HG03045 (cell line): Measurements from ENCODE around the gene NAV2.

ENCODE experiments used
- ATAC-seq: cut with Tn5 transposase; IDR thresholded peaks from one replicate; pipeline ENCODE4 v1.9.1; 2021; ENCODE audit warnings: mild to moderate bottlenecking, moderate library complexity; ENCODE audit not compliant: unreplicated experiment

Gene NAV2

DNA sequence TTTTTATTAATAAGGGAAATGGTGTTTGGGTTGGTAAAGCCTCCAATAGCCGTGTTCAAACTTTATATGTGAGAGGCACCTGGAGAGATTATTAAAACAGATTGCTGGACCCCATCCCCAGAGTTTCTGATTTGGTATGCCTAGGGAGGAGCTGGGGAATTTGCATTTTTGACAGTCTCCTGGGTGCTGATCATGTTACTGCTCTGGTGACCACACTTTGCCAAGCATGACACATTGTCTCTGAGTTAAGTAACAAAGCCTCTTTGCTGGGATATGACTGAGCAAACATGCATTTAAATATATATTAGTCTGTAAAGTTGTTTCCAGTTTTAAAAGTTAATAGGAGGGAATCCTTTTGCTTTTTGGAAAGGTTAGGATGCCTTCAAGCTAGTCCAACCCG lies 140.4 kb downstream of the NAV2 start:
- ATAC-seq: no peak

DNA sequence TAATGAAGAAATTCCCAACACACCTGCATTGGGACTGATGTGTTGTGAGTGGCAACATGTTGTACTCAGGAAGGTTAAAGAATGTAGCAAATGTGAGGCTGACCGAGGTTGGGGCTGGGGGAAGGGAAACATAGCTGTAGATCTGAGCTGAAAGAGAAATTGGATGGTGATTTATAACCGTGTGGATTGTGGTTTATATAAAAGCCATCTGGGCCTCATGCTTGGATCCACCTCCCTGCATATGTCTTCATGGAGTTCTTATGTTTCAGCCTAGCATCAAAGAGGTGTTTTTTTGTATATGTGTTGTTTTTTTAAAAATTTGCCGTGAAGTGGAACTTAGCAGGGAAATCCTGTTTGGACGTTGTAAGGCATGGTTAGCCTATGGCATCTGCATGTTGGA lies 141.3 kb downstream of the NAV2 start:
- no peak for ATAC-seq

DNA sequence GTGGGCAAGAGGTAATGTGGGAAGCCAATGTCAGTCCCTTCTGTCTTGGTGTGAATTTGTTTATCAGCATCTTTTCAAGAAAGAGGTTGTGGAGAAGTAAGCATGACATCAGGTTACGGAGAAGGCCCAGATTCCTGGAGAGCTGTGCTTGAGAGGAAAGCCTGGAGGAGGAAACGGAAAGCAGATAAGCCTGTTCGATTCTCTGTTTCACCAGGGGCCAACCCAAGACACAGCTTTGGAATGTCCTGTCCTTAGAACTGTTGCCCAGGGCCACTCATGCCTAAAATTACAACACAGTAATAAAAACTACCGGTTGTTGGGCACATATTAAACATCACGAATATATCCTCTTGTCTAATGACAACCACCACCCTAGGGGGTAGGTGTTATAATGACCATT lies 148.5 kb downstream of the NAV2 start:
- no peak for ATAC-seq

DNA sequence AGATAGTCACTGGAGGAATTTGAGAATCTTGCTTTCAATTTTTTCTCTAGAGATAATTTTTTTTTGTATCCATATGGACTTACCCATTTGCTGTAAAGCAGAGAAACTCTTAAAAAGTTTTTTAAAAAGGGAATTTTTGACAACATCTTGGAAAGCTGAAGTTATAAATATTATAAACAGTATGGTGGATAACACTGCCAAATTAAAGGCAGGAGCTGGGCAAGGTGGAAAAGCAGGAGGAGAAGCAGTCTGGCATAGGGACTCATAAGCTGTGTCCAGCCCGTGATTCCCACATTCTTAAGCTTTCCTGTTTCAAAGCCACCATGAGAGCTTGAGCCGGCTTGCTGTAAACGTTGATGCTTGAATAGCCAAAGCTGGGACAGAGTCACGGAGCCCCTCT lies 149.5 kb downstream of the NAV2 start:
- no peak for ATAC-seq

DNA sequence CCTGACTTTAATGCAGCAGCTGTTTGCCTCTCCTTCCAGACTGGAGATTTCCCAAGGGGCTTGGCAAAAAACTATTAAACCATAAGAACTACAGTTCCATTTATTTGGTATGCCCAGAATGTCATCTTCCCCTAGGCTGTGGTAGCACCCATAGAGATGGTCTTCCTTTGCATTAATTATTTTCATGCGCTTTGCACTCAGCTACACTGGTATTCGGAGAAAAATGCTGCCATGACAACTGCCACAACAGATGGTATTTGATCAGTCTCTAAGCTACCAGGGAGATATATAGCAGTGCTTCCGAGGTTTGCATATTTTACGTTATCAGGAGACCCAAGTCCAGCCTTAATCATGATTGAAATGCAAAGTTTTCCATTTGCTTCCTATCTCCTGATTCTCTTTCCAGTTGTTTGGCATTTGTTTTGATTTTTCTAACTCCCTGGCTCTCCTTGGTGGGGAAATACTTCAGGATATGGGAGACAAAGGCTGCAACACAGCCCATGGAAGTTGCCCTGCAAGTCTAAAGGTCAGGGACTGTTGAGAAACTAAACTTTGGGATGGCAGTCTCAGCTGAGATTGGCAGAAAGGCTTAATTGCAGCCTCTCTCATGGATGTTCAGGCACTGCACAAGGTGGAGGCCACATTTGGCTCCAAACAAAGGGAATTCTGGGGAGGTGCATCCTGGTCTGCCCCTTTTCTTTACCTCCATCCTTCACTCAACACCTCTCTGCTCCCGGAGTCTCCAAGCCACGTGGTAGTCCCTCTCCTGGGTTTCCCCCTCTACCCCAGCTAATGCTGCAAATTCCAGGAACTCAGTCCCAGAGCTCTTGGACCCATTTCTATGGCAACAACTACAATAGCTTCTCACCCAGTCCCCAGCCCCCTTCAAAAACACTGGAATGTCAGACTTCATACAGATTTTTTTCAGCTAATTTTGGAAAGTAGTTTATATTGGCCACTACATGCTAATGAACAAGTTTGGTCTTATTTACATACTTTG lies 151.8 kb downstream of the NAV2 start:
- ATAC-seq: no peak

DNA sequence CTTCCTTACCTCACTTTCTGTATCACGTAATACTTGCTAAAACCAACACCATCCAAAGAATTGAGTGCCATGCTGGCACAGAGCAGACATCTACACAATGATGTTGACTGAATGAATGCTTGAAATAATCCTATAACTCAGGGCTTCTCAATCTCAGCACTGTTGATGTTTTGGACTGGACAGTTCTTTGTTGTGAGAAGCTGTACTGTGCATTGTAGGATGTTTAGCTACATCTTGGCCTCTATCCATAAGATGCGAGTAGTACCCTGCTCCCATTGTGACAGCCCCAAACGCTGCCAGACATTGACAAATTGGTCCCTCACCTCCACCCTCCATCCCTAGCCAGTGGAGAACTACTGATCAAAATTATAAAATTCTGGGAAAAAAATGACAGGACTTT lies 153.4 kb downstream of the NAV2 start:
- ATAC-seq: no peak

DNA sequence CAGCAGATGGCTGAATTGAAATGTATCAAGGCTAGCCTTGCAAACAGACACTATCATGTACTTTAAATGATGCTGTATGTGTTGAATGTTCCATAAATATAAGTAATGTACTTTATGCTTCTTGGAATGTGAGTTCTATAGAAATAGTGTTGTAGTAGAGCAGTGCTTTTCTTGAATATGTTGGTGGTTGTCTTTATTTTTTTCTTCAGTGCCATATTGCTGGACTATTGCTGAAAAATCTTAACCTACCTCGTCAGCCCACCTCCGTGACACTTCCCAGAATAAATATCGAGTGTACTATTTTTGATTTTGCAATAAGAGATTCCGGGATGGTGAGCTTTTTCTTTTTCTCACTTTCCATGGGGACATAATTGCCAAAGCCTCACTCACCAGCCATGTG lies 153.9 kb downstream of the NAV2 start:
- no peak for ATAC-seq

DNA sequence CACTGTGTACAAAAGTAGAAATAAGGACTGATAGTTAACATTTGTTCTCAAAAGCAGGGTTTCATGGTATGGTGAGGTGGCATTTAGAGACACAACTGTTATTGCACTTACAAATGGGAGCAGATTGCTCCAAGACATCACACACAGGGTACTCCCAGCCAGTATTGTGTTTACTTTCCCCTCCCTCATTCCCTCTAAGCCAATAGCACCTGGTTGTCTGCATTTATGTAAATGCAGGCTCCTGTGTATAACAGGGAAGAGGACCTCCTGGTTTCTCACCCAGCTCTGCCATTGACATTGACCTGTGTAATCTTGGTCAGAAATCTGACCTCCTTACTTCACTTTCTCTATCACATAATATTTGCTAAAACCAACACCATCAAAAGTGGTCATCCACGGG lies 154.4 kb downstream of the NAV2 start:
- no peak for ATAC-seq

DNA sequence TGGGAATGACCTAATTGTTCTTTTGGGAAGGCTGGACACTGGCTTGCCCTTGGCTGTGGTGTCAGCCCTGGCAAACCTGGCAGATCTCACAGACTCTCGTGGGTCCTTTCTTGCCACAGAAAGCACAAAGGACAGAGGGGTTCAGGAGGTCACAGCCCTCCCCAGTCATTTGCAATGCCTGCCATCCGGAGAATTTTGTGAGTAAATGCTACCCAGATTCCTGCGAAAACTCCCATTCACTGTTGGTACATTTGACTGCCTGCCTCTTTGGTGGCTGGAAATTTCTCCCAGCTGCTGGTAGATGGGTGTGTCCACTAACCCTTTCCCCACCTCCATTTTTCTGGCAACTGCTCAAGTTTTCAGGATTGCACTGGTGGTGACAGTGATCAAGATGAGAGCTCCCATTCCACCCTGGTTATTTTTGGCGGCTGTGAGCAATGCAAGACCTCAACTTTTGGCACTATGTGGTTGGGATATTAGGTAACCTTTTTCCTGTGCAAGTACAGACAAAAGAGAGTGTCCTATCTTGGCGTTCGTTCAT lies 155.7 kb downstream of the NAV2 start:
- no peak for ATAC-seq

DNA sequence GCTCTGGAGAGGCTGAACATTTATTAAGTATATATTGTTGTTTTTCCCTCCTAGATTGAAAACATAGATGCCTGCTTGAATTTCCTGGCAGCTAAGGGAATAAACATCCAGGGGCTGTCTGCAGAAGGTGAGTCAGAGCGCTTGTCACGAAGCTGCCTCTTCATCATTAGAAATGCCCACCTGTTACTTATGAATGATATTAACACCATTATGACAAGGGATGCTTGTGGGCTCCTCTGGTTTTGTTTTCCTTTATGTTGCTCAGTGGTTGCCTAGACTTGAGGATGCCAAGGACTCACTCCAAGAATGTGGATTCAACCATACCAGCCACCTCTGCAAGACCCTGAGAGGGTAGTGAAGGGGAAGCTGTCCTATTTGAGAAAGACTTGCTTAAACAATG lies 156.2 kb downstream of the NAV2 start:
- no peak for ATAC-seq

DNA sequence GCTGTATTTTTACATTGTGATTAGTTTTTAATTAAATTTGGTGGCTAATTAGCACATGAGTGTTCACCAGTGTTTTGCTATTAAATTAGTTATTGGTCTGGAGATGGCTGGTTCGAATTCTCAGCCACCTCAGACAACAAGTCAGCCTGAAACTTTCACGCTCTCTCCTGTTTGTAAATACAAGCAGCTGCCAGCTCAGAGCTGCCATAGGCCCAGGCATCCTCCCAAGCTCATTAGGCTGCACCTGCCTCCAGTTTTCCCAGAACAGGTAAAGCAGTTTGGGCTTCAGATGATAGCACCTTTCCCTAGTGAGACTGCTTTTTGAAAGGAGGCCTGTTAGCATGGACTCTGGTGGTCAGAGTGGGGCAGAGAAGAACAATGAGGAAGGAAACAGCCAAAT lies 156.8 kb downstream of the NAV2 start:
- ATAC-seq: no peak

DNA sequence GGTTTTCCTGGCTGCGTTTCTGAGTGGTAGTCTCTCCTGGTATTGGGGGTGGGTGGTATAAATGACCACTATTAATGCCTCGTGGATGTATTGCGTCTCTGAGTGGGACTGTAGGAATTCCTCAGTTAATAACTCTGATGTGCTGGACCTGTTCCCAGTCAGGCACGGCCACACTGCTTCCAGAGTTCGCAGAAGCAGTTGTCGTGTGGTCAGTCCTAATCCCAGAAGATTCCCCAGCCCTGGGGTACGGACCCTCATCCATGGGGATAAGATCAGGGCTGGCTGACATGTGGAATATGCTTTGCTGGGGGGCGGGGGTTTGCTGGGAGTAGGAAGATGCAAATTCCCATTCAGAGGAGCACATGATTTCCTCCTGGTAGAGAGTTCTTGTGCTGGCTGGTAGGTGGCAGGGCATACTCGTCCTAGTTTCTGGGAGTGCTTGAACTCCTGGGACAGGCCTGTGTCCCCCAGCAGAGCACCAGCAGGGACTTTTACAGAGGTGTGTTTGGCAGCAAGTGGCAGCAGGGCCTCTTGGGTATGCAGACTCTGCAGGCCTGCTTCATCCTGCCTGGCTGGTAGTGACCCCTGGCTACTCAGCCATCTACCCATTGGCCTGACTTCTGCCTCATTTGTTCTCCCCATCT lies 157.4 kb downstream of the NAV2 start:
- ATAC-seq: no peak

DNA sequence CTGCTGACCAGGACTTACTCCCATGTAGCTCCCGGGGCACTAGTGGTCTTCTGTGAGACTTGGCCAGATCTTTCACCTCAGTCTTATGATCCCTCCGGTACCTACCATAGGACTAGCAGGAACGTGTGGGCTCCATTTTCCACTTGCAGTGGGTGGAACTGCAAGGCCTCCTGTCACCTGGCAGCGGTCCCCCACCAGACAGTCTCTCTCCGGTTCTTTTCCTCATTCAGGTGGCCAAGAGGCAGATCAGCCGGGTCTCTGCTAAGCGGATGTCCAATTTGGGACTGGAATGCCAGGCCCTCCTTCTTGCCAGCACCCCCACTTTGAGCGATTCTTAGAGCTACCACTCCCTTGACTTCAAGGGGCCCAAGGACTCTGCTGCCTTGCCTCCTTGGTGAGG lies 158.9 kb downstream of the NAV2 start:
- no peak for ATAC-seq

DNA sequence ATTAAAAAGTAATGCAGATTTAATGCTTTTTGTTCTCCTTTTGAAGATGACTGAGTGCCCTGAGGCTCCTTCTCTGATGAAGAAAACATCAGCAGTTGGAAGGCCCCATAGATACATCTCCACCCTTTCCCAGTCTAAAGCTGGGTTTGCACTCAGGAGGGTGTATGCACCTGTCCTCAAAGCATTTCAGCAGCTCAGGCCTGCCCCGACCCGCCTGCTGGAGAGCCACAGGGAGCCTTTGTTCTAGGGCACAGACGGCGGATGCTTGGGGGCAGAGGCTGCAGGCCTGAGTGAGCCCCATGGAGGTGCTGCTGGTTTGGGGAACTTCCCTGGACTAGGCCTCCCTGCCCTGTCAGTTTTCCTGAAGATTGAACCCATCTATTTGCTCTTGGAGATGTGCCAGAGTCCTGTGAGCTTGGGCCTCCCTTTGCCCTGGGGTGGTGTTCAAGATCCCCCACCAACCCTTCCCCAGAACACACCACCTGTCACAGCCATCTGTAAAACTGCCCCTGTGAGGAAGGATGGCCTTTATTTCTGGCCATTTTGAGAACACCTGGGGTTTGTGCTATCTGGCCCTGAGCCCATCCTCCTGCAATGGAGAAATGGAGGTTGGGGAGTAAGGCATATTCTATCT lies 160.0 kb downstream of the NAV2 start:
- no peak for ATAC-seq

DNA sequence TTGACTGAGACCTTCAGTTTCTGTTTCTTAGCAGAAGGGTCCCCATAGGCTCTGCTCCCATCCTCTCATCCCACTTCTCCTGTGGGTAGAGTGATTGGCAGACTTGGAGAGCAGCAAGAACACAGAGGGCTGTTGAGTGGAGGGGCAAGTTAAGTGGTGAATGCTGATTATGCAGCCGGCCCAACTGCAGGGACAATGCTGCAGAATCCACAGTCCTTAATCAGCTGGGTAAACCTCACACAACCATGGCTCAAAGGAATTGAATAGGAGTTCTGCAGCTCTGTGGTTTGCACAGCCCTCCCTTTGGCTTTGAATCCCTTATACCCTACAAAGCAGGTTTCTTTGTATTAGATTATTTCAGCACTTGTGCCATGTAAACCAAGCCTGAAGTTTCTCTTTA lies 161.1 kb downstream of the NAV2 start:
- ATAC-seq: no peak

DNA sequence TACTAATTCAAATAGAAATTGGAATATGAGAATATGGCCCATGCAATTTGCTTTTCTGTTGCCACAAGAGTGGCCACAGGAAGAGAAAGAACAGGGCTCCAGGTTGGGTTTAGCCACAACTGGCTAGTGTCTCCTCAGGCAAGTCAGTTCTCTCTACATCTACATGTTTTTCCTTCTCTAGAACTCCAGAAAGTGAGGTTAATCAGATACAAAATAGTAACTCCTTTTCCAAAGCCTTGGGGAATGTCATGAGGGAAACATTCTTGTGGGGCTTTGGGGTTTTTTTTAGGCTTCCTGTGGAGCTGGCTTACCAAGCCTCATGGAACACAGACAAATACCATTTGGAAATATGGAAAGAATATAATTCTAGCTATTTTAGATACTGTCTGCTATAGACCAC lies 161.6 kb downstream of the NAV2 start:
- no peak for ATAC-seq

DNA sequence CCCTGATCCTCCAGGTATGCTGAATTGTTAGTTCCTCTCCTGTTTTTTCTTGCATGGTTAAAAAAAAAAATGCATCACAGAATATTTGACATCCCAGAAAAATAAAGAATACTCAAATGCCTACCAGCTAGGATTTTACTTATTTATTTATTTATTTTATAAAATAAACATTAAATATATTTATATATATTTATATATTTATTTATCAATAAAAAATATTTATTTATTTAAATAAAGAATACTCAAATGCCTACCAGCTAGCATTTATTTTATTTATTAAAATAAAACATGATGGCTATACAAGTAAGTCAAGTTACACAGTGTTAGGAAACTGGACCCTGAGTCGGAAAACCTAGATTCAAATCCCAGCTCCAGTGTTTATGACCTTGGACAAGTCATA lies 164.1 kb downstream of the NAV2 start:
- ATAC-seq: no peak

DNA sequence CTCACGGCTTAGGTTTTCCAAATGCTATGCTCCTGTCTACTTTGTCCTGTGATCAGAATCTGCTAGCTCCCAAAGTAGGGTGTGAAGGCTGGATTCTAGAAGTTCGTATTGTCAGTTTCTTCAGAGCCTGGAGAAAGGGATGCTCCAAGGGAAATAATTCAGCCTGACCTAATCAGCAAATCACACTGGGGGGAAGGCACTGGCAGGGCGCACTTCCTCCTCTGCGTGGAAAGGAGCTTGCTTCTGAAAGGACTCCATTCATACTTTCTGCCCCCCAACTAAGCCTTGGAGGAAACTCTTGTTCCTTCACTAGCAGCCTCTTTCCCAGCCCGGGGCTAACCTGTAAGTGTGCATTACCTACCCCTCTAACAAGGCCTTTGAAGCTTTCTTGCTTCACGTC lies 165.9 kb downstream of the NAV2 start:
- ATAC-seq: no peak

DNA sequence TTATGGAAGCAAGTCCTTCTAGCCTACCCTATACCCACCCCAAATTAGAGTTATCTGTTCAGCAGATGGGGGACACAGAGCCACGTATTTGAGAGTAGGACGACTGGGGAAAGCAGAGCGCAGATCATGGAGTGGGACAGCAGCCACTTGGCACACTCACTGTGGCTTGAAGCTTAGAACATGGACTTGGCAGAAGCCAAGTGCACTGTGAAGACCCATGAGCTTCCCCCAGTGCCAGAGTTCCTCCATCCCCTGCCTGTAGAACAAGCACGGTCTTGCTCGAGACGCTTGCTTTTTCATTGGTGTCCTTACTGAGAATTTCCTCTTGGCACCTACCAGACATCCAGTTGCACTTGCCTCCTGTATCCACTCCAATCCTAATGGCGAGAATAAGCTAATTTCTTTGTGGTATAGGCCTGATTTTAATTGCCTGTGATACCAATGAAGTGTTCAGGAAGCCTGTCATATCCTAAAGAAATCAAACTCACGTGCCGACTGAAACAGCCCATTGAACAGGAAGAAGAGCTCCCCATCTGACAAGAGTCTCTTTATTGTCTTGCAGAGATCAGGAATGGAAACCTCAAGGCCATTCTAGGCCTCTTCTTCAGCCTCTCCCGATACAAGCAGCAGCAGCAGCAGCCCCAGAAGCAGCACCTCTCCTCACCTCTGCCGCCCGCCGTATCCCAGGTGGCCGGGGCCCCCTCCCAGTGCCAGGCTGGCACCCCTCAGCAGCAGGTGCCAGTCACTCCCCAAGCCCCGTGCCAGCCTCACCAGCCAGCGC lies 166.9 kb downstream of the NAV2 start:
- ATAC-seq: no peak

DNA sequence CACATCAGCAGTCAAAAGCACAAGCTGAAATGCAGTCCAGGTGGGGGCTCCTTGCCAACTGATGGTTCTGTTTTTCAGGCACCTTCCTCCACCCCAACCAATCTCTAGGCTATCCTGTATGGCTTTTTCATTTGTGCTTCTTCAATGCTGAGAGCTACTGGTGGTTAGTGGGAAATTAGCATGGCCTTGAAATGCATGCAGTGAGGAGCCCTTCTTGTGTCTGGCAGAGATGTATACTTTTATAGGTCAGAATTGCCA lies 167.4 kb downstream of the NAV2 start:
- ATAC-seq: no peak

DNA sequence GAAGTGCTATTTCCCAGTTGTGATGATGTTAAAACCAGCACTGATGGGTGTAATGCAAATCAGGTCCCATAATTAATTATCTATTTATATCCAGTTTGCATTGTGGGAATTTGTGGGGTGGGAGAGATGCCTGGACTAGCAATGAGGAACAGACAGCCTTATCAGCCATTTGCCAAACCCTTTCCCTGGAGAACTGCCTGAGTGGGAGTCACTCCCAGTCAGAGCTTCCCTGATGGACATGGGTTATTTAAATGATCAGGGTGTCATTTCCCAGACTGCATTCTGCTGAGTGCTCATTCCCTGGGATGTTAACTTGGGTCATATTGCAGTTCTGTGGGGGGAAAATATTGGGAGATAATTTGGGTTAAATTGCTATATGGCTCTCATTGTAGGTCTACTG lies 168.5 kb downstream of the NAV2 start:
- ATAC-seq: no peak
